ENCODE measurements around the gene GPS2. TPM values are rescaled to one million over a fixed set of nuclear protein-coding genes. Genes with fewer than 3 reads are reported as not detected.
A peak's percentile ranks its signal among the peaks of the same experiment; 100 is the strongest.
"Not testable (repeated sequence)": the region's sequence is repeated elsewhere in the genome, so short reads cannot be mapped to it uniquely, and the experiment has no call there.

Gene GPS2
- total and polyA plus RNA-seq, 5 donors from 2014 or later, result 79.3 to 129 (median 103) TPM

- Mint-ChIP-seq H3K4me3 (peak overlapping the region in 2 of 4 donors; percentile 41 to 48), H3K4me1 (peaks cover 16 to 41% (median 22%) of the 10 kb centered on the region in 4 donors), H3K27me3 (no peaks in the 10 kb centered on the region), H3K36me3 (peaks cover 16% of the 10 kb centered on the region), H3K9me3 (peaks cover 0 to 1% (median 0%) of the 10 kb centered on the region in 7 donors), H3K27ac (peak overlapping the region in 1 of 3 donors; percentile 88)
- peaks cover 46% of the 10 kb centered on the region for H3K36me3 ChIP-seq (ENCODE audit: control insufficient read depth, insufficient read depth, low read length)
- DNase-seq, result no peak
- no peak overlapping the region for H3K4me3 ChIP-seq (ENCODE audit: low read depth, low read length)
- H3K4me1 ChIP-seq (ENCODE audit: control insufficient read depth, insufficient read depth, low read length, poor library complexity, severe bottlenecking), result peaks cover 33% of the 10 kb centered on the region
- no peaks in the 10 kb centered on the region for H3K9me3 ChIP-seq (ENCODE audit: control insufficient read depth in 2 of 2, low read length in 2 of 2)
- no peaks in the 10 kb centered on the region for H3K27me3 ChIP-seq (ENCODE audit: control insufficient read depth, insufficient read depth, low read length)
- no peak overlapping the region for H3K27ac ChIP-seq (ENCODE audit: insufficient read depth, low read length, poor library complexity, severe bottlenecking)
- ATAC-seq (ENCODE audit: low read depth in 2 of 2), result no peak
Measured at GRCh38 chr17:7347630-7348477, 32.7 kb upstream of the GPS2 start.

- Mint-ChIP-seq H3K27ac (peak overlapping the region in 1 of 3 donors; percentile 88), H3K36me3 (peaks cover 16% of the 10 kb centered on the region)
Measured at GRCh38 chr17:7346761-7347614, 31.8 kb upstream of the GPS2 start.

GRCh38 chr17:7343250-7343649 lies 28.1 kb upstream of the GPS2 start:
- H3K27me3 ChIP-seq (ENCODE audit: control insufficient read depth, insufficient read depth, low read length), result no peaks in the 10 kb centered on the region
- H3K4me3 Mint-ChIP-seq, result no peak overlapping the region
- H3K9me3 ChIP-seq (ENCODE audit: control insufficient read depth in 2 of 2, low read length in 2 of 2), result no peaks in the 10 kb centered on the region
- ATAC-seq (ENCODE audit: low read depth in 2 of 2) (no peak), DNase-seq (no peak)
- no peaks in the 10 kb centered on the region for H3K27me3 Mint-ChIP-seq
- H3K4me1 Mint-ChIP-seq, result peaks cover 13 to 43% (median 17%) of the 10 kb centered on the region in 4 donors
- peaks cover 17% of the 10 kb centered on the region for H3K4me1 ChIP-seq (ENCODE audit: control insufficient read depth, insufficient read depth, low read length, poor library complexity, severe bottlenecking)
- peaks cover 0 to 1% (median 0%) of the 10 kb centered on the region in 7 donors for H3K9me3 Mint-ChIP-seq
- no peak overlapping the region for H3K27ac ChIP-seq (ENCODE audit: insufficient read depth, low read length, poor library complexity, severe bottlenecking)
- H3K27ac Mint-ChIP-seq, result peak overlapping the region in 1 of 3 donors; percentile 7
- no peak overlapping the region for H3K4me3 ChIP-seq (ENCODE audit: low read depth, low read length)
- H3K36me3 ChIP-seq (ENCODE audit: control insufficient read depth, insufficient read depth, low read length), result peaks cover 74% of the 10 kb centered on the region
- peaks cover 22% of the 10 kb centered on the region for H3K36me3 Mint-ChIP-seq

More at GRCh38 chr17:7346761-7347614, 31.8 kb upstream of the GPS2 start:
- no peaks in the 10 kb centered on the region for H3K27me3 ChIP-seq (ENCODE audit: control insufficient read depth, insufficient read depth, low read length)
- Mint-ChIP-seq H3K9me3 (peaks cover 0 to 1% (median 0%) of the 10 kb centered on the region in 7 donors), H3K4me3 (peak overlapping the region in 1 of 4 donors; percentile 48), H3K4me1 (peaks cover 14 to 37% (median 20%) of the 10 kb centered on the region in 4 donors), H3K27me3 (no peaks in the 10 kb centered on the region)
- DNase-seq, result no peak
- no peaks in the 10 kb centered on the region for H3K9me3 ChIP-seq (ENCODE audit: control insufficient read depth in 2 of 2, low read length in 2 of 2)
- H3K4me3 ChIP-seq (ENCODE audit: low read depth, low read length), result no peak overlapping the region
- no peak for ATAC-seq (ENCODE audit: low read depth in 2 of 2)
- peaks cover 54% of the 10 kb centered on the region for H3K36me3 ChIP-seq (ENCODE audit: control insufficient read depth, insufficient read depth, low read length)
- H3K27ac ChIP-seq (ENCODE audit: insufficient read depth, low read length, poor library complexity, severe bottlenecking), result no peak overlapping the region
- peaks cover 24% of the 10 kb centered on the region for H3K4me1 ChIP-seq (ENCODE audit: control insufficient read depth, insufficient read depth, low read length, poor library complexity, severe bottlenecking)

GRCh38 chr17:7341842-7342241 lies 26.7 kb upstream of the GPS2 start:
- Histone ChIP-seq H3K4me3 (ENCODE audit: low read depth, low read length) (no peak overlapping the region), H3K9me3 (ENCODE audit: control insufficient read depth in 2 of 2, low read length in 2 of 2) (no peaks in the 10 kb centered on the region), H3K27me3 (ENCODE audit: control insufficient read depth, insufficient read depth, low read length) (no peaks in the 10 kb centered on the region), H3K36me3 (ENCODE audit: control insufficient read depth, insufficient read depth, low read length) (peaks cover 60% of the 10 kb centered on the region), H3K4me1 (ENCODE audit: control insufficient read depth, insufficient read depth, low read length, poor library complexity, severe bottlenecking) (peaks cover 31% of the 10 kb centered on the region), H3K27ac (ENCODE audit: insufficient read depth, low read length, poor library complexity, severe bottlenecking) (no peak overlapping the region)
- Mint-ChIP-seq H3K27me3 (no peaks in the 10 kb centered on the region), H3K4me1 (peaks cover 13 to 53% (median 23%) of the 10 kb centered on the region in 4 donors), H3K27ac (no peak overlapping the region), H3K36me3 (peaks cover 30% of the 10 kb centered on the region), H3K9me3 (peaks cover 0 to 1% (median 0%) of the 10 kb centered on the region in 7 donors), H3K4me3 (no peak overlapping the region)
- DNase-seq, result no peak
- no peak for ATAC-seq (ENCODE audit: low read depth in 2 of 2)

- H3K4me3 Mint-ChIP-seq, result peak overlapping the region in 3 of 4 donors; percentile 59 to 85 (median 67)
Measured at GRCh38 chr17:7340179-7340578, 25.0 kb upstream of the GPS2 start.

GRCh38 chr17:7337600-7337999 lies 22.4 kb upstream of the GPS2 start:
- not testable (repeated sequence) for ATAC-seq (ENCODE audit: low read depth in 2 of 2); DNase-seq; H3K9me3 ChIP-seq (ENCODE audit: control insufficient read depth in 2 of 2, low read length in 2 of 2); H3K27me3 Mint-ChIP-seq; H3K9me3 Mint-ChIP-seq; H3K27me3 ChIP-seq (ENCODE audit: control insufficient read depth, insufficient read depth, low read length)
- peaks cover 18% of the 10 kb centered on the region for H3K36me3 Mint-ChIP-seq
- peak overlapping the region; percentile 90 for H3K4me3 ChIP-seq (ENCODE audit: low read depth, low read length)
- peak overlapping the region; percentile 94 to 99 (median 96) for H3K4me3 Mint-ChIP-seq
- H3K4me1 ChIP-seq (ENCODE audit: control insufficient read depth, insufficient read depth, low read length, poor library complexity, severe bottlenecking), result peaks cover 60% of the 10 kb centered on the region
- peak overlapping the region; percentile 86 to 97 (median 93) for H3K27ac Mint-ChIP-seq
- H3K4me1 Mint-ChIP-seq, result peaks cover 4 to 82% (median 30%) of the 10 kb centered on the region in 4 donors
- peak overlapping the region; percentile 78 for H3K27ac ChIP-seq (ENCODE audit: insufficient read depth, low read length, poor library complexity, severe bottlenecking)
- peaks cover 29% of the 10 kb centered on the region for H3K36me3 ChIP-seq (ENCODE audit: control insufficient read depth, insufficient read depth, low read length)

More at GRCh38 chr17:7340179-7340578, 25.0 kb upstream of the GPS2 start:
- peaks cover 0 to 1% (median 0%) of the 10 kb centered on the region in 7 donors for H3K9me3 Mint-ChIP-seq
- ATAC-seq (ENCODE audit: low read depth in 2 of 2) (no peak), DNase-seq (no peak)
- no peaks in the 10 kb centered on the region for H3K27me3 Mint-ChIP-seq
- H3K4me3 ChIP-seq (ENCODE audit: low read depth, low read length), result no peak overlapping the region
- no peak overlapping the region for H3K27ac ChIP-seq (ENCODE audit: insufficient read depth, low read length, poor library complexity, severe bottlenecking)
- H3K4me1 Mint-ChIP-seq, result peaks cover 7 to 65% (median 25%) of the 10 kb centered on the region in 4 donors
- H3K27me3 ChIP-seq (ENCODE audit: control insufficient read depth, insufficient read depth, low read length), result no peaks in the 10 kb centered on the region
- peak overlapping the region in 2 of 3 donors; percentile 43 to 74 for H3K27ac Mint-ChIP-seq
- peaks cover 27% of the 10 kb centered on the region for H3K36me3 Mint-ChIP-seq
- peaks cover 44% of the 10 kb centered on the region for H3K4me1 ChIP-seq (ENCODE audit: control insufficient read depth, insufficient read depth, low read length, poor library complexity, severe bottlenecking)
- peaks cover 47% of the 10 kb centered on the region for H3K36me3 ChIP-seq (ENCODE audit: control insufficient read depth, insufficient read depth, low read length)
- no peaks in the 10 kb centered on the region for H3K9me3 ChIP-seq (ENCODE audit: control insufficient read depth in 2 of 2, low read length in 2 of 2)
